ENCODE measurements around the gene PIM2. TPM values are rescaled to one million over a fixed set of nuclear protein-coding genes. Genes with fewer than 3 reads are reported as not detected.

Gene PIM2
- total and polyA plus RNA-seq, 4 experiments from 2014 or later, result 117 to 489 (median 257) TPM

GRCh38 chrX:48937054-48937907 is 18.5 kb upstream of the PIM2 start:
- Histone ChIP-seq H3K4me1 (ENCODE audit: insufficient read depth, low read length) (peaks cover 93% of the 10 kb centered on the region), H3K9me3 (ENCODE audit: control insufficient read depth in 1 of 2, low read length in 2 of 2) (no peaks in the 10 kb centered on the region), H3K4me3 (ENCODE audit: low read length in 2 of 2) (peak overlapping the region; percentile 29 to 58), H3K27ac (ENCODE audit: low read depth, low read length) (peak overlapping the region; percentile 94), H3K36me3 (ENCODE audit: insufficient read depth, low read length) (peaks cover 5% of the 10 kb centered on the region), H3K27me3 (ENCODE audit: insufficient read depth, low read length) (no peaks in the 10 kb centered on the region)
- Mint-ChIP-seq H3K9me3 (peaks cover 0 to 7% (median 0%) of the 10 kb centered on the region in 8 donors), H3K36me3 (peaks cover 20 to 49% of the 10 kb centered on the region in 2 donors), H3K27me3 (no peaks in the 10 kb centered on the region), H3K4me1 (peaks cover 63 to 91% (median 80%) of the 10 kb centered on the region in 4 donors), H3K4me3 (peak overlapping the region; percentile 73 to 87 (median 83)), H3K27ac (peak overlapping the region; percentile 92 to 99 (median 96))
- ChIA-PET POLR2A (ENCODE audit: partially characterized antibody) (interaction anchor here (0.6 to 11.3 kb wide), 20 partner anchors 9 to 254 kb away, joined by 3 to 235 read pairs (median 6); partner anchors contain the start of genes GRIPAP1, HDAC6, KCND1 and OTUD5), CTCF (ENCODE audit: partially characterized antibody) (interaction anchor here (0.9 to 4.2 kb wide), 14 partner anchors 9 to 289 kb away, joined by 3 to 23 read pairs (median 8); partner anchors contain the start of genes PIM2, PQBP1 and TIMM17B)
- peak; percentile 92 to 95 (median 92) for DNase-seq
- intact Hi-C loops (cut with micrococcal nuclease), result loop anchor here (1.0 to 2.0 kb wide), 4 partner anchors 8 to 306 kb away; partner anchors contain the start of gene PIM2

DNA sequence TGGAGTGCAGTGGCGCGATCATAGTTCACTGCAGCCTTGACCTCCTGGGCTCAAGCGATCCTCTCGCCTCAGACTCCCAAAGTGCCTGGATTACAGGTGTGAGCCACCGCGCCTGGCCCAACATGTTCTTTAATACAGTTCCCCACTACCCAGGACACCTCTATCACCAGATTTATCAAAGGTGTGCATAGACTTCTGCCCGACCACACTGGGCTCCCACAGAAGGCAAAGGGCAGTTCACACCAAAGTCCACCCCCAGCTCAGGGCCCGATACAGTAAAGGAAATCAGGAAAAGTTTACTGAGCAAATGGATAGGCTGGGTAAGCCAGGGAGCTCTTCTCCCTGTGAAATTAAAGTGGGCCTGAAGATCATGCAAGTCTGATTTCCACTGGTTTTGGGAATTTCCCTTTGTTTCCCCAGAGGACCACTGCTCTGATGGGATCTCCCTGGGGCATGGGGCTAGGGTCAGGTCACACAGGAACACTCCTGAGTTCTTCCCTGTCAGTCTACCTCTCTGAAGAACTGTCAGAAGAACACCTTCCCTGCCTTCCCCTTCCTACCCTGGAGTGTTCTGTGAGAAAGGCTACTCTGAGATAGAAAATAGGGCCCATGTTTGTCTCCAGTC is 17.7 kb upstream of the PIM2 start:
- intact Hi-C loops (cut with micrococcal nuclease), result loop anchor here (1.0 to 2.0 kb wide), 4 partner anchors 9 to 305 kb away; partner anchors contain the start of gene PIM2
- POLR2A ChIA-PET (ENCODE audit: partially characterized antibody), result interaction anchor here (0.9 to 11.3 kb wide), 17 partner anchors 9 to 253 kb away, joined by 3 to 235 read pairs (median 10); partner anchors contain the start of genes GRIPAP1, KCND1, OTUD5 and PIM2
- H3K9me3 ChIP-seq (ENCODE audit: control insufficient read depth in 1 of 2, low read length in 2 of 2), result no peaks in the 10 kb centered on the region
- peak overlapping the region; percentile 94 for H3K27ac ChIP-seq (ENCODE audit: low read depth, low read length)
- peak overlapping the region; percentile 73 to 87 (median 83) for H3K4me3 Mint-ChIP-seq
- CTCF ChIA-PET (ENCODE audit: partially characterized antibody), result interaction anchor here (0.9 to 4.2 kb wide), 12 partner anchors 10 to 288 kb away, joined by 3 to 23 read pairs (median 10); partner anchors contain the start of genes PIM2, PQBP1 and TIMM17B
- H3K27ac Mint-ChIP-seq, result peak overlapping the region; percentile 92 to 99 (median 96)
- H3K4me1 Mint-ChIP-seq, result peaks cover 56 to 83% (median 73%) of the 10 kb centered on the region in 4 donors
- peaks cover 5% of the 10 kb centered on the region for H3K36me3 ChIP-seq (ENCODE audit: insufficient read depth, low read length)
- H3K27me3 Mint-ChIP-seq, result no peaks in the 10 kb centered on the region
- H3K9me3 Mint-ChIP-seq, result peaks cover 0 to 5% (median 0%) of the 10 kb centered on the region in 8 donors
- no peak for DNase-seq
- no peaks in the 10 kb centered on the region for H3K27me3 ChIP-seq (ENCODE audit: insufficient read depth, low read length)
- peaks cover 85% of the 10 kb centered on the region for H3K4me1 ChIP-seq (ENCODE audit: insufficient read depth, low read length)
- H3K36me3 Mint-ChIP-seq, result peaks cover 20 to 43% of the 10 kb centered on the region in 2 donors
- H3K4me3 ChIP-seq (ENCODE audit: low read length in 2 of 2), result peak overlapping the region in 1 of 2 donors; percentile 58

DNA sequence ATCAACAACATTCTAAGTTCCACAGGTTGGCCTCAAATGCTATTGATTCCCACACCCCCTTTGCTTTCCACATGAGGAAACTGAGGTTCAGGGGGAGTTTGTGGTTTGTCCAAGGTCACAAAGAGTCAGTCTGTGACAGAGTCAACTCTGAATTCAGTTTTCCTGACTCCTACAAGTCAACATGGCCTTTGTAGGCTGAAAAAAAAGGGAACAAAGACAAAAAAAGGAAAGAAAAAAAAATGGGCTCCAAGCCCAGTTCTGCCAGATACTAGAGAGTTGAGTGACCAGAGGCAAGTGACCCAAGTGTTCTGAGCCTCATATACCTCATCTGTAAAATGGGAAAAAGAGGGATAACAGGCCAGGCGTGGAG is 16.5 kb upstream of the PIM2 start:
- Mint-ChIP-seq H3K4me1 (peaks cover 49 to 75% (median 65%) of the 10 kb centered on the region in 4 donors), H3K9me3 (peaks cover 0 to 5% (median 0%) of the 10 kb centered on the region in 8 donors), H3K4me3 (peak overlapping the region in 6 of 8 donors; percentile 39 to 80 (median 70)), H3K27me3 (no peaks in the 10 kb centered on the region), H3K27ac (peak overlapping the region; percentile 95 to 99 (median 97)), H3K36me3 (peaks cover 21 to 49% of the 10 kb centered on the region in 2 donors)
- peaks cover 5% of the 10 kb centered on the region for H3K36me3 ChIP-seq (ENCODE audit: insufficient read depth, low read length)
- intact Hi-C loops (cut with micrococcal nuclease), result no loop called here
- ChIA-PET CTCF (ENCODE audit: partially characterized antibody) (interaction anchor here (2.8 kb wide), 1 partner anchor 43 kb away, joined by 17 read pairs; no protein-coding TSS in a partner anchor), POLR2A (ENCODE audit: partially characterized antibody) (interaction anchor here (1.5 to 11.3 kb wide), 3 partner anchors 8 to 22 kb away, joined by 4 to 235 read pairs (median 10); partner anchors contain the start of gene PIM2)
- DNase-seq, result no peak
- H3K9me3 ChIP-seq (ENCODE audit: control insufficient read depth in 1 of 2, low read length in 2 of 2), result no peaks in the 10 kb centered on the region
- no peaks in the 10 kb centered on the region for H3K27me3 ChIP-seq (ENCODE audit: insufficient read depth, low read length)
- H3K27ac ChIP-seq (ENCODE audit: low read depth, low read length), result peak overlapping the region; percentile 68
- H3K4me3 ChIP-seq (ENCODE audit: low read length in 2 of 2), result no peak overlapping the region
- peaks cover 73% of the 10 kb centered on the region for H3K4me1 ChIP-seq (ENCODE audit: insufficient read depth, low read length)

DNA sequence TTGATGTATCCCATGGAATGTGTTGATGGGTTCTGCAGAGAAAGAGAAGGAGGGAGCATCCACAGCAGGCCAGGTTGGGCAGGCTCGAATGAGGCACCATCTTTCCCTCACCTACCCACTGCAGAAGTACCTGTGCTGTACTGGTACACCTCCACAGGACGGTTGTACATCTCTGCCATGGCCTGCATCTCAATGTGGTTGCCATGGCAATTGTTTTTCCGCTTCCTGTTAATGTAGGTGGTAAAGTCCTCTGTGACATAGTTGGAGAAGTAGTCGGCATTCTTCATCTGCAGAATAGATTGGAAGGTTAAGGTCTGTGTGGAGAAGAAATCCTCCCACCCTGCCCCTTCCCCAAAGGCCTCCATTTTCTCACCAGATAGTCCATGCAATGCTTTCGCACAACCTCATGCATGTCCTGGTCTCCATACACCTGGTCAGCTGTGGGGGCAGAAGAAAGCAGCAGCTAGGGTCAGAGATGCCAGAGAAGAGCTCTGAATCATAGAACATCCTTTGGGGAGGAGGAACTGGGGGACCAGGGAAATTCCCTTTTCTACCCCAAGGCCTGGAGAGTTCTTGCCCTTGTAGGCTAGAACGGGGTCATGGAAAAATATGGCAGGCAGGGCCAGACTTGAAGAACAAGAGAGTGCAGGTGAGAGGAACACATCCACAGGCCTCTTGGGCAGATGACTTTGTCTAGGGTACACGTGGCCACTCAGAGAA is 15.9 kb upstream of the PIM2 start:
- Mint-ChIP-seq H3K27ac (peak overlapping the region; percentile 95 to 99 (median 97)), H3K4me1 (peaks cover 47 to 73% (median 61%) of the 10 kb centered on the region in 4 donors), H3K9me3 (peaks cover 0 to 7% (median 0%) of the 10 kb centered on the region in 8 donors), H3K4me3 (peak overlapping the region in 7 of 8 donors; percentile 39 to 80 (median 77)), H3K36me3 (peaks cover 24 to 49% of the 10 kb centered on the region in 2 donors), H3K27me3 (no peaks in the 10 kb centered on the region)
- no peak overlapping the region for H3K4me3 ChIP-seq (ENCODE audit: low read length in 2 of 2)
- intact Hi-C loops (cut with micrococcal nuclease), result no loop called here
- H3K9me3 ChIP-seq (ENCODE audit: control insufficient read depth in 1 of 2, low read length in 2 of 2), result no peaks in the 10 kb centered on the region
- no peaks in the 10 kb centered on the region for H3K27me3 ChIP-seq (ENCODE audit: insufficient read depth, low read length)
- ChIA-PET POLR2A (ENCODE audit: partially characterized antibody) (interaction anchor here (1.0 to 11.3 kb wide), 3 partner anchors 15 to 37 kb away, joined by 3 to 235 read pairs (median 4); partner anchors contain the start of genes PIM2 and PQBP1), CTCF (ENCODE audit: partially characterized antibody) (interaction anchor here (1.4 kb wide), 1 partner anchor 11 kb away, joined by 3 read pairs; no protein-coding TSS in a partner anchor)
- peaks cover 67% of the 10 kb centered on the region for H3K4me1 ChIP-seq (ENCODE audit: insufficient read depth, low read length)
- H3K36me3 ChIP-seq (ENCODE audit: insufficient read depth, low read length), result peaks cover 5% of the 10 kb centered on the region
- DNase-seq, result peak; percentile 68 to 84 (median 80)
- peak overlapping the region; percentile 68 for H3K27ac ChIP-seq (ENCODE audit: low read depth, low read length)

DNA sequence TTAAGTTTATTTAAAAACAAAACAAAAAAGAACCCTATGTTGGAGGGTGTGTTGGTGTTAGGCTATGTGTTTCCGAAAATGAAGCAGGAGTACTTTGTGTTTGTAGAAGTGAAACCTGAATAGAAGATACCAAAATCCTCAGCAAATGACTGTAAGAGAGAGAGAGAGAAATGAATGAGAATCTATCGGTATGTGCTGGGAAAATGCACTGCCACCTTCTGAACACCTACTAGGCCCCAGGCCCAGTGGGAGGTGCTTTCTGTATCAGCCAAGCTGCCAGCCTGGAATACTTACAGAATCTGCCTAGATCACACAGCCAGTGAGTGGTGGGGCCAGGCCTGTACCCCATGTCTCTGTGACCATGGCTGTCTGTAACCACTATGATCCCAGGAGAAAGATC is 14.9 kb upstream of the PIM2 start:
- no peaks in the 10 kb centered on the region for H3K9me3 ChIP-seq (ENCODE audit: control insufficient read depth in 1 of 2, low read length in 2 of 2)
- Mint-ChIP-seq H3K4me1 (peaks cover 39 to 63% (median 51%) of the 10 kb centered on the region in 4 donors), H3K9me3 (peaks cover 0 to 4% (median 0%) of the 10 kb centered on the region in 8 donors), H3K27ac (peak overlapping the region; percentile 95 to 99 (median 97)), H3K36me3 (peaks cover 24 to 45% of the 10 kb centered on the region in 2 donors), H3K4me3 (peak overlapping the region in 6 of 8 donors; percentile 26 to 80 (median 48)), H3K27me3 (no peaks in the 10 kb centered on the region)
- peaks cover 5% of the 10 kb centered on the region for H3K36me3 ChIP-seq (ENCODE audit: insufficient read depth, low read length)
- intact Hi-C loops (cut with micrococcal nuclease), result no loop called here
- no peaks in the 10 kb centered on the region for H3K27me3 ChIP-seq (ENCODE audit: insufficient read depth, low read length)
- POLR2A ChIA-PET (ENCODE audit: partially characterized antibody), result interaction anchor here (1.0 to 11.3 kb wide), 3 partner anchors 14 to 36 kb away, joined by 3 to 235 read pairs (median 4); partner anchors contain the start of genes PIM2 and PQBP1
- no peak overlapping the region for H3K4me3 ChIP-seq (ENCODE audit: low read length in 2 of 2)
- CTCF ChIA-PET (ENCODE audit: partially characterized antibody), result interaction anchor here (1.4 kb wide), 1 partner anchor 12 kb away, joined by 3 read pairs; no protein-coding TSS in a partner anchor
- no peak for DNase-seq
- H3K4me1 ChIP-seq (ENCODE audit: insufficient read depth, low read length), result peaks cover 58% of the 10 kb centered on the region
- peak overlapping the region; percentile 68 for H3K27ac ChIP-seq (ENCODE audit: low read depth, low read length)

- peaks cover 25 to 35% of the 10 kb centered on the region in 2 donors for H3K36me3 Mint-ChIP-seq
- Histone ChIP-seq H3K27me3 (ENCODE audit: insufficient read depth, low read length) (no peaks in the 10 kb centered on the region), H3K4me3 (ENCODE audit: low read length in 2 of 2) (no peak overlapping the region), H3K4me1 (ENCODE audit: insufficient read depth, low read length) (peaks cover 28% of the 10 kb centered on the region), H3K9me3 (ENCODE audit: control insufficient read depth in 1 of 2, low read length in 2 of 2) (no peaks in the 10 kb centered on the region), H3K36me3 (ENCODE audit: insufficient read depth, low read length) (peaks cover 11% of the 10 kb centered on the region), H3K27ac (ENCODE audit: low read depth, low read length) (no peak overlapping the region)
- POLR2A ChIA-PET (ENCODE audit: partially characterized antibody), result interaction anchor here (0.7 to 2.1 kb wide), 6 partner anchors 8 to 30 kb away, joined by 3 to 10 read pairs (median 3); no protein-coding TSS in a partner anchor
- CTCF ChIA-PET (ENCODE audit: partially characterized antibody), result interaction anchor here (1.1 kb wide), 1 partner anchor 19 kb away, joined by 4 read pairs; no protein-coding TSS in a partner anchor
- H3K9me3 Mint-ChIP-seq, result peaks cover 0 to 2% (median 0%) of the 10 kb centered on the region in 8 donors
- no peak overlapping the region for H3K4me3 Mint-ChIP-seq
- H3K27me3 Mint-ChIP-seq, result no peaks in the 10 kb centered on the region
- intact Hi-C loops (cut with micrococcal nuclease), result no loop called here
- no peak for DNase-seq
- H3K27ac Mint-ChIP-seq, result peak overlapping the region in 2 of 7 donors; percentile 14 to 35
- H3K4me1 Mint-ChIP-seq, result peaks cover 16 to 46% (median 21%) of the 10 kb centered on the region in 4 donors
Measured at GRCh38 chrX:48927736-48928382, 9.0 kb upstream of the PIM2 start.
